Gastrocnemius medialis (tissue), 4 donors: ENCODE measurements around the gene SGPL1. TPM values are rescaled to one million over a fixed set of nuclear protein-coding genes. Genes with fewer than 3 reads are reported as not detected.

ENCODE experiments used
- ATAC-seq, 2 donors: fragments of 150-250 bp; one replicate each; pipeline ENCODE4 v1.9.1; 2016
- DNase-seq, 2 donors: peaks; one replicate each; pipeline ENCODE4 v3.0.0-alpha.2; 2019
- H3K27ac ChIP-seq, 4 donors: fragments of 200-600 bp; sonication (generic); 1 replicate in 1 of 4; 2 replicates in 3 of 4; pipeline ENCODE4 v1.5.1; 2016 to 2018; ENCODE audit warnings: mild to moderate bottlenecking in 2 of 4, moderate library complexity in 1 of 4
- H3K27me3 ChIP-seq, 3 donors: fragments of 200-600 bp; sonication (generic) in 2 of 3; 1 replicate in 1 of 3; 2 replicates in 2 of 3; pipeline versions ENCODE4 v1.5.1 to v1.6.0; 2016 to 2019; ENCODE audit warnings: mild to moderate bottlenecking in 1 of 3, moderate library complexity in 1 of 3
- H3K36me3 ChIP-seq, 2 donors: fragments of 200-600 bp; sonication (generic) in 1 of 2; one replicate each; pipeline ENCODE4 v1.5.1; 2017 to 2018
- H3K4me1 ChIP-seq, 2 donors: fragments of 200-600 bp; sonication (generic) in 1 of 2; one replicate each; pipeline ENCODE4 v1.5.1; 2016 to 2017; ENCODE audit warnings: mild to moderate bottlenecking in 2 of 2
- H3K4me3 ChIP-seq, 4 donors: fragments of 200-600 bp; sonication (generic) in 3 of 4; 1 replicate in 1 of 4; 2 replicates in 3 of 4; pipeline ENCODE4 v1.5.1; 2016 to 2019; ENCODE audit warnings: mild to moderate bottlenecking in 2 of 4
- H3K9me3 ChIP-seq, 3 donors: fragments of 200-600 bp; sonication (generic) in 2 of 3; 1 replicate in 1 of 3; 2 replicates in 2 of 3; pipeline ENCODE4 v1.5.1; 2016 to 2019
- POLR2A ChIP-seq, 2 donors: fragments of 450-650 bp; IDR thresholded peaks; one replicate each; pipeline ENCODE4 v1.6.1; 2017; ENCODE audit warnings: antibody characterized with exemption in 2 of 2, mild to moderate bottlenecking in 2 of 2, moderate library complexity in 2 of 2
- in situ Hi-C, 4 donors: fragments of 200-750 bp; cut with MboI; loops; one replicate each; pipeline versions ENCODE4 v1.15.0 to v1.8.0; 2017; ENCODE audit warnings: low sequenced_read_pairs in 4 of 4
- intact Hi-C: fragments of 100-400 bp; cut with DNase I; formaldehyde crosslinking; loops from one replicate; pipeline ENCODE4 v1.15.1; 2023; ENCODE audit warnings: low total_unique reads
- total RNA-seq, 4 donors: library from RNA; depleted of rRNA; stranded (reverse); fragments of >200 nt; gene quantifications; one replicate each; pipeline versions ENCODE4 v1.1.0 to v1.2.3, GENCODE V29; 2016
- TF ChIP-seq, protein P1 (sequence below), 5 experiments: fragments of 450-650 bp in 3 of 5; fragments of 200-600 bp in 2 of 5; sonication (generic) in 2 of 5; IDR thresholded peaks in 4 of 5; conservative IDR thresholded peaks in 1 of 5; 1 replicate in 4 of 5; 2 replicates in 1 of 5; pipeline ENCODE4 v1.5.1; 2016 to 2019; ENCODE audit warnings: antibody characterized with exemption in 5 of 5, mild to moderate bottlenecking in 3 of 5, moderate library complexity in 3 of 5

Gene SGPL1
- total RNA-seq, 4 donors from 2014 or later = 6.5 to 17.1 (median 11.3) TPM

DNA sequence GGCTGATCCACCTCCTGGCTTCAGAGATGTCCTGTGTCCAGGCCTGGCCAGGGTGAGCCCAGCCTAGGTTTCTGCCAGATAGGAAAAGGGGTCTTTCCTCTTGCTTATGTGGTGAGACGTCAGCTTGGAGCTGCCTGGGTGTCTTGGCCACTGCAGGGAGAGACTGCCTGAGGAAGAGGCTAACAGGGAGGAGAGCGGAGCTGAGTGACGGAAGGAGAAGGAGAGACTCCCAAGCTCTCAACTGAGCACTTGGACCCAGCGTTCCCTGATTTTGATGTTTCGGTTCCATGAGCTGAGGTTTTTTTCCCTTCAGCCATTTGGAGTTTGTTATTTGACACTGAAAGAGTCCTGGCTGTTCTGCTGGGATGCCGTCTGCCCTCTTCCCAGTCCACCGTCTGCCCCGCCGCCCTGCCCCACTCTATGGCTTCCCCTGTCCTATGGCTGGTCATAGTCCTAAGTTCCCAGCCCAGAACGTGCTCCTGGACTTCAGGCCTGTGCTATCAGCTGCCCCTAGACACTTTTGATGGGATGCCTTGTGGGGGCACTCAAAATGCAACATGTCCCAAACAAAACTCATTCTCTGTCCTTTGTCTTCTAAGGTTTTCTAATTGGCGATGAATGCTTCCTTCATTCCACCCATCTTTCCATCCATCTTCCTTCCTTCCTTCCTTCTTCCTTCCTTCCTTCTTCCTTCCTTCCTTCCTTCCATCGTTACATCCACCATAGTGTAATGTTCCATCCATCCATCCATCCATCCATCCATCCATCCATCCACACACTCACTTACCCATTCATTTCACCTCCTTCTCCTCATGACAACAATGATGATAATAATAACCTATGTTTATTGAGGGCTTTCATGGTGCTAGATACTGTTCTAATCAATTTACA, 92.9 kb downstream of the SGPL1 start:
- ATAC-seq = no peak
- Histone ChIP-seq H3K4me1 (peaks cover 5 to 7% of the 10 kb centered on the region in 2 donors), H3K27me3 (no peaks in the 10 kb centered on the region), H3K4me3 (no peak overlapping the region), H3K36me3 (no peaks in the 10 kb centered on the region), H3K9me3 (no peaks in the 10 kb centered on the region), H3K27ac (no peak overlapping the region)
- intact Hi-C loops = no loop called here
- DNase-seq = no peak
- in situ Hi-C loops = no loop called here
- TF ChIP-seq, protein P1, sequence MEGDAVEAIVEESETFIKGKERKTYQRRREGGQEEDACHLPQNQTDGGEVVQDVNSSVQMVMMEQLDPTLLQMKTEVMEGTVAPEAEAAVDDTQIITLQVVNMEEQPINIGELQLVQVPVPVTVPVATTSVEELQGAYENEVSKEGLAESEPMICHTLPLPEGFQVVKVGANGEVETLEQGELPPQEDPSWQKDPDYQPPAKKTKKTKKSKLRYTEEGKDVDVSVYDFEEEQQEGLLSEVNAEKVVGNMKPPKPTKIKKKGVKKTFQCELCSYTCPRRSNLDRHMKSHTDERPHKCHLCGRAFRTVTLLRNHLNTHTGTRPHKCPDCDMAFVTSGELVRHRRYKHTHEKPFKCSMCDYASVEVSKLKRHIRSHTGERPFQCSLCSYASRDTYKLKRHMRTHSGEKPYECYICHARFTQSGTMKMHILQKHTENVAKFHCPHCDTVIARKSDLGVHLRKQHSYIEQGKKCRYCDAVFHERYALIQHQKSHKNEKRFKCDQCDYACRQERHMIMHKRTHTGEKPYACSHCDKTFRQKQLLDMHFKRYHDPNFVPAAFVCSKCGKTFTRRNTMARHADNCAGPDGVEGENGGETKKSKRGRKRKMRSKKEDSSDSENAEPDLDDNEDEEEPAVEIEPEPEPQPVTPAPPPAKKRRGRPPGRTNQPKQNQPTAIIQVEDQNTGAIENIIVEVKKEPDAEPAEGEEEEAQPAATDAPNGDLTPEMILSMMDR (IDR thresholded peaks at IDR 0.05 in 4 of 5, conservative IDR thresholded peaks at IDR 0.05 in 1 of 5) = no peak
- TF ChIP-seq POLR2A (IDR thresholded peaks at IDR 0.05) = no peak

DNA sequence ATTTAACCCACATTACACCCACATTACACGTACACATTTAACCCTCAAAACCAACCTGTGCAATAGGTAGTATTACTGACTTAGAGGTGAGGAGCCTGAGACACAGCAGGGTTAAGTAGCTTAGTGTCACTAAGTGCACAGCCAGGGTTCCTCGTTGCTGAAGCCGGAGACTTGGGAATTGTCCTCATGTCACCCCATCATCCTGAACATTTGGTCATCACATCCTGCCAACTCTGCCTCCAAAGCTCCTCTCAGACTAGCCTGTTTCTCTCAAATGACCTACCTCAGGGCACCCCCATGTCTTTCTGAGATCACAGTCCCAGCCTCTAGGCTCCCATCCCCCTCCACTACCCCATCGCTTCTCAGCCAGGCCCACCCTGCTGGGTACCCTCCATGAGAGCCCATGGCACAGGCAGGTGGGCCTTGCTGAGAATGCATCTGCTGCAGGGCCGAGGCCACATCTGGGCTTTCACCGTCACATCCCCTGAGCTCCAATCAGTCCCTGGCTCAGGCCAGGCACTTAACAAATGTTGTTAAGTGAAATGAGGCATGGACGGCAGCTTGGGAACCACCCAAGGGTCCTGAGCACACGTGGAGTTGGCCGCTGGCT, 93.7 kb downstream of the SGPL1 start:
- Histone ChIP-seq H3K27me3 (no peaks in the 10 kb centered on the region), H3K36me3 (no peaks in the 10 kb centered on the region), H3K27ac (no peak overlapping the region), H3K4me3 (no peak overlapping the region), H3K9me3 (no peaks in the 10 kb centered on the region), H3K4me1 (peaks cover 5 to 7% of the 10 kb centered on the region in 2 donors)
- TF ChIP-seq, protein P1 (IDR thresholded peaks at IDR 0.05 in 4 of 5, conservative IDR thresholded peaks at IDR 0.05 in 1 of 5) = no peak
- no peak for TF ChIP-seq POLR2A (IDR thresholded peaks at IDR 0.05)
- intact Hi-C loops = no loop called here
- DNase-seq = peak in 1 of 2 donors; percentile 5
- in situ Hi-C loops = no loop called here
- ATAC-seq = no peak

DNA sequence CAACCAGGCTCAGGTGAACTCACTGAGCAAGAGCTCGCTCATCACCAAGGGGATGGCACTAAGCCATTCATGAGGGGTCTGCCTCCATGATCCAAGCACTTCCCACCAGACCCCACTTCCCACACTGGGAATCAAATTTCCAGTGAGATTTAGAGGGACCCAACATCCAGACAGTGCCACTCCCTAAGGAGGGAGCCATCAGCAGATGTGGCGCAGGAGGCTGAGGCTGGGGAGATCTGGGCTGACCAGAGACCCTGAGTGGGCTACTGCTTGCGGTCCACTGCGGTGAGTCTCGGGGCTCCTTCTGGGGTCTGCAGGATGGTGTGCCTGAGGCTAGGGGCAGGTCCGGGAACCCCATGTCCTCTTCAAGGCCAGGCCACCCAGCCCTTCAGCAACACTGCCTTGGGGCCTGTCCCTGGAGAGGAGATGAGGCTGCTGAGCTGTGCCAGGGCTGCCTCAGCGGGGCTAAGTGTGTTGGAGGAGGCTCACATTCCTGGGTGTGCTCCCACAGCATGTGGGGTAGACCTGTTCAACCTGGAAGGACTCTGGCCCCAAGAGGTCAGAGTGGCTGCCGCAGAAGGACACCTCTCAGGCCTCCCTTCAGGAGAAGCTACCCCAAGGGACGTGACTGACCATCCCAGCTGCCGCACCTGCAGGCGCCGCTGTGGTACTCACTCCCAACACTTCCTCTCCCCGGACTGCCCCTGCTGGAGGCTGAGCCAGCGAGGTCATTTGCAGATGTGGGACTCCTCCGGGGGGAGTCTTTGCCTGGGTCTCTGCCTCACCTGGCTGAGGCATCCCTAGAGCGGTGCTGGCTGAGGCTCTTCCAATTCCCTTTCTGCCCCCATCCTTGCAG, 95.0 kb downstream of the SGPL1 start:
- H3K27ac ChIP-seq = no peak overlapping the region
- DNase-seq (peak in 1 of 2 donors; percentile 6), ATAC-seq (no peak)
- H3K4me3 ChIP-seq = no peak overlapping the region
- no peaks in the 10 kb centered on the region for H3K36me3 ChIP-seq
- in situ Hi-C loops = no loop called here
- H3K27me3 ChIP-seq = no peaks in the 10 kb centered on the region
- H3K4me1 ChIP-seq = peaks cover 5 to 7% of the 10 kb centered on the region in 2 donors
- TF ChIP-seq, protein P1 (IDR thresholded peaks at IDR 0.05 in 4 of 5, conservative IDR thresholded peaks at IDR 0.05 in 1 of 5) = no peak
- intact Hi-C loops = no loop called here
- no peaks in the 10 kb centered on the region for H3K9me3 ChIP-seq

DNA sequence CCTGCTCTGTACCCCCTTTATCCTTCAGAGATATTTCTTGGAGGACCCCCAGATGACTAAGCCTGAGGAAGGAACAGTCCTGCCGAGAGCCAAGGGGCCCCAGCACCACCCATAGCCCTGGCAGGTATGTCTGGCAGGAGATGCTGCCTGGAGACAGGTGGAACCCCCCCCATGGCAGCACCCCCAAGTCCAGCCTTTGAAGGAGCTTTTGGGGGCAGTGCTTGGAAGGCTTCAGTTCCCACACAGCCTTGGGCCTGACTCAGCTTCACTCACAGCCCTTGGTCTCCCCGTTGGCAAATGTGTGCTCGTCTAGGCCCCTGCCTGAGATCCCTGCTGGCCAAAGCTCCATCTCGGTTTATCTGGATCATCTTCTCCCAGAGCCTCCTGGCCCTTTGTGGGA, 95.6 kb downstream of the SGPL1 start:
- no peaks in the 10 kb centered on the region for H3K9me3 ChIP-seq
- H3K27me3 ChIP-seq = no peaks in the 10 kb centered on the region
- no peak for ATAC-seq
- no peak overlapping the region for H3K4me3 ChIP-seq
- intact Hi-C loops (no loop called here), in situ Hi-C loops (no loop called here)
- no peak overlapping the region for H3K27ac ChIP-seq
- TF ChIP-seq, protein P1 (IDR thresholded peaks at IDR 0.05 in 4 of 5, conservative IDR thresholded peaks at IDR 0.05 in 1 of 5) = no peak
- no peak for TF ChIP-seq POLR2A (IDR thresholded peaks at IDR 0.05)
- H3K4me1 ChIP-seq = peaks cover 5 to 7% of the 10 kb centered on the region in 2 donors
- peak in 1 of 2 donors; percentile 4 for DNase-seq
- no peaks in the 10 kb centered on the region for H3K36me3 ChIP-seq
